NT2/D1 (cell line): ENCODE results near the gene CACNA2D2.

Source experiments
- DNase-seq: peaks from one replicate; pipeline ENCODE4 v3.0.0-alpha.2; 2011; ENCODE audit warnings: low read depth, low spot score
- H3K27me3 ChIP-seq: 2 replicates; pipeline ENCODE4 v1.6.0; 2011; ENCODE audit warnings: mild to moderate bottlenecking; ENCODE audit not compliant: insufficient read length, insufficient read depth
- H3K36me3 ChIP-seq: 2 replicates; pipeline ENCODE4 v1.6.1; 2011; ENCODE audit warnings: mild to moderate bottlenecking, low read length, mixed read lengths; ENCODE audit not compliant: insufficient read depth, insufficient read length
- H3K4me1 ChIP-seq: 2 replicates; pipeline ENCODE4 v1.5.1; 2011; ENCODE audit not compliant: insufficient read depth, insufficient read length
- H3K4me3 ChIP-seq: 2 replicates; pipeline ENCODE4 v1.5.1; 2011; ENCODE audit warnings: low read depth; ENCODE audit not compliant: insufficient read length
- H3K9ac ChIP-seq: 2 replicates; pipeline ENCODE4 v1.6.0; 2011; ENCODE audit warnings: low read depth; ENCODE audit not compliant: insufficient read length
- H3K9me3 ChIP-seq: 2 replicates; pipeline ENCODE4 v1.5.1; 2011; ENCODE audit warnings: mild to moderate bottlenecking, low read length; ENCODE audit not compliant: insufficient read depth
- SUZ12 ChIP-seq: IDR thresholded peaks from 2 replicates; pipeline ENCODE4 v1.6.1; 2011; ENCODE audit not compliant: insufficient read length, insufficient read depth; ENCODE audit errors: extremely low read depth
- YY1 ChIP-seq: IDR thresholded peaks from 2 replicates; pipeline ENCODE4 v1.6.1; 2011; ENCODE audit not compliant: insufficient read length, insufficient read depth
- ZNF274 ChIP-seq: IDR thresholded peaks from 2 replicates; pipeline ENCODE4 v1.6.1; 2011; ENCODE audit warnings: mild to moderate bottlenecking, low read depth, low read length

CACNA2D2 gene

DNA sequence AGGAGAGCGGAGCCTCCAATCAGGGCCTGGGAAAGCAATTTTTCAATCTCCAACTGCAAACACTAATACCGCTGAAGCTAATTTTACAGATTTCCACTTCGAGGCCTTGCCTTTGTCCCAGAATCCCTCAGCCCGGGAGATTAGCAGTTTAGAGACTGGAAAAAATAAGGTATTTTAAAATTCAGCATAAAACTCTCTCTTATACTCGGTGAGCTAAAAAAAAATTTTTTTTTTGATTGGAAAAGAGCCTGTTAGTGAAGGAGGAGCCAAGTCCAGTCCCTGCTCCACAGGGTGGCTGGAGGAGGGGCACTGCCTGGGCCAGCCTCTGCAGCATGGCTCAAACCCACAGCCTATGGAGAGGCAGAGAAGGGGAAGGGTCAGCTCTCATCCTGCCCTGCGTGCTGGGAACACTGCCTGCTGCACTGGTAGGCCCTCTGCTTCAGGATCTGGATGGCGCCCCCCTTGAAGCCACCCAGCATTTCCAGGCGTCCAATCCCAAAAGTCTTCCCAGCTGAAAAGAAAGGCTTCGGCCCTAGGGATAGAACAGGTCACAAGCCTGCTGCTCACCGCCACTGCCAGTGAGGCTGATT is 48.9 kb downstream of the CACNA2D2 start:
- TF ChIP-seq YY1 (no peak), ZNF274 (no peak), SUZ12 (no peak)
- no peak overlapping the region for H3K4me3 ChIP-seq
- peak; percentile 18 for DNase-seq
- H3K36me3 ChIP-seq = no peaks in the 10 kb centered on the region
- H3K4me1 ChIP-seq = peaks cover 28% of the 10 kb centered on the region
- no peaks in the 10 kb centered on the region for H3K27me3 ChIP-seq
- no peaks in the 10 kb centered on the region for H3K9me3 ChIP-seq
- H3K9ac ChIP-seq = peak overlapping the region; percentile 24

DNA sequence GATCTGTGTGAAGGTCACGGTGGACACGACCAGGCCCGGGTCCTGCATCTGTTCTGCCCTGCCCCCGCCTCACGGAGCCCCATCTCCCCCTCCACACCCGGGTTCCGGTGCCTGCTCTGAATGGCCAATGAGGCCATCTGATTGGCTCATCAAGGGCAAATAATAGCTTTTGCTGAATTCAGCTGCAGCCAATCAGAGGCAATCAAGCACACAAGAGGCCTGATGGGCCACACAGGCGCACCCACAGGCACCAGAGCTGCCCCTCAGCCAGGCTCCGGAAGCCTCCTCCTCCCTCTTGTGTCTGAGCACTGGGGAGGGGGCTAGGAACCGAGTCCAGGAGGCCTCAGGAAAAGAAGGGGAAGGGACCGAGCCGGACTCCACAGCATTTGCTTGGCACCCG is 49.5 kb downstream of the CACNA2D2 start:
- no peak for DNase-seq
- Histone ChIP-seq H3K4me3 (no peak overlapping the region), H3K9ac (no peak overlapping the region), H3K9me3 (no peaks in the 10 kb centered on the region), H3K36me3 (no peaks in the 10 kb centered on the region), H3K27me3 (no peaks in the 10 kb centered on the region), H3K4me1 (peaks cover 34% of the 10 kb centered on the region)
- no peak for TF ChIP-seq YY1
- TF ChIP-seq ZNF274 = no peak
- TF ChIP-seq SUZ12 = no peak

DNA sequence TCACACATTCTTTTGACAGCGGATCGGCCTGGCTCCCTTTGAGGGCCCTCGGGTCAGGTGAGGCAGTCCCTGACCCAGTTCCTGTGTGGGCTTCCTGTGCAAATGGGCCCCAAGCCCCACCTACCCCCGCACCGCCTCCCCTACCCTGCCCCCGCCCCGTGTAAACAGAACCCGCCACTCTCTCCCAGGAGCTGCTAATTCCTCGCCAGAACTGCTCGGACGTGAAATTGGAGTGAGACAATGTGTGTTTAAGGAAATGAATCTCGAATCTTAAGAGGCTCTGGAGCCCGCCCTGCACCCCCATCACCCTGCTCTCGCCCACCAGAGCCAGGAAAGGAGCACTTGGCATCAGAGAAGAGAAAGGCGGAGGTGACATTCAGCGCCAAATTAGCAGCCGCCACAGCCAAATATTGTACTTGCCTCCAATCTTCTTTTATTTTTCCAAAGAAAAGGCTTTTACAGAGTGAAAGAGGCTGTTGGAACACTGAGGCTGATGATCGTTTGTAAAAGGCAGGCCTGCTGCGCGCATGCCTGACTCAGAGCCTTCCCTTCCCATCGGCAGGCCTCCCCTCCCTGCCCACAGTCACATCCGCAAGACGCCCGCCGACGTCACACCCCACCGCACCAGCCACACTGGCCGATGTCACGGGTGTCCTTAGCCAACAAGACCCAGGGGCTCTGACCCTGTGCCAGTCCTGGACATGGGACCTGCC is 53.1 kb downstream of the CACNA2D2 start:
- no peaks in the 10 kb centered on the region for H3K27me3 ChIP-seq
- H3K4me1 ChIP-seq = peaks cover 37% of the 10 kb centered on the region
- TF ChIP-seq ZNF274 (no peak), YY1 (no peak), SUZ12 (no peak)
- no peaks in the 10 kb centered on the region for H3K9me3 ChIP-seq
- DNase-seq = no peak
- H3K9ac ChIP-seq = peak overlapping the region; percentile 22
- no peak overlapping the region for H3K4me3 ChIP-seq
- H3K36me3 ChIP-seq = no peaks in the 10 kb centered on the region

DNA sequence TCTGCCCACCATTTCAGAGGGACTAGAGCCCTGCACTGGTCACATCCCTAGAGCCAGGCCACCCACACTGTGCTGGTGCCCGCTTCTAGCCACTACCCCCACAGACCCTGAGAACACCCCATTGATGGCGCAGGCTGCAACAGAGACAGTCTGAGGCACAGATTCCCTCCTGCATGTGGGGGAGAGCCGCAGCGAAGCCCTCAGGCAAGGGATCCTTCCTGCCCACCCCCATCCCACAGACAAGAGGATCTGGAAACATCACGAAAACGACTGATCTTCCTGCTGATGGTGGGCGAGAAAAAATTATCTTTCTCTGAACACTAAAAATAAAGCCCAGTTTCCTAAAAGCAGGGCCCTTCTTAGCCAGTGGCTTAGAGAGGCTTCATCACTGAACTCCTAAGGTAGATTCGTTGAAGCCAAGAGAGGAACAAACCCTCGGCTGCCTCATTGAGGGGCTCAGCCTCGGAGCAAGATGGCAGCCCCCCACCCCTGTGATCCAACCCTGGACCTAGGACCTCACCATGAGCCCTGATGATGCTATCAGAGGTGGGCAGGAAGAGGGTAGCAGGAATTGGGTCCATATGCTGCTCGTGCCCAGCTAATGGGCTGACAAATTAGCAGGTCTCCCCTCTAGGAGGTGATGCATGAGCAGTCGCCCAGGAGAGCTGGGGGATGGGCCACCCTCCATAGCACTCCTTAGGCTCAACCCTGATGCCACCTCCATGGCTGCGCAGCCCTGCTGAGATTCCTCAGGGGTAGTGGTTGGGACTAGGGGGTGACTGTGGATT is 54.5 kb downstream of the CACNA2D2 start:
- Histone ChIP-seq H3K9ac (no peak overlapping the region), H3K27me3 (no peaks in the 10 kb centered on the region), H3K4me1 (peaks cover 30% of the 10 kb centered on the region), H3K4me3 (no peak overlapping the region), H3K36me3 (no peaks in the 10 kb centered on the region), H3K9me3 (no peaks in the 10 kb centered on the region)
- DNase-seq = no peak
- TF ChIP-seq ZNF274 (no peak), SUZ12 (no peak), YY1 (no peak)

DNA sequence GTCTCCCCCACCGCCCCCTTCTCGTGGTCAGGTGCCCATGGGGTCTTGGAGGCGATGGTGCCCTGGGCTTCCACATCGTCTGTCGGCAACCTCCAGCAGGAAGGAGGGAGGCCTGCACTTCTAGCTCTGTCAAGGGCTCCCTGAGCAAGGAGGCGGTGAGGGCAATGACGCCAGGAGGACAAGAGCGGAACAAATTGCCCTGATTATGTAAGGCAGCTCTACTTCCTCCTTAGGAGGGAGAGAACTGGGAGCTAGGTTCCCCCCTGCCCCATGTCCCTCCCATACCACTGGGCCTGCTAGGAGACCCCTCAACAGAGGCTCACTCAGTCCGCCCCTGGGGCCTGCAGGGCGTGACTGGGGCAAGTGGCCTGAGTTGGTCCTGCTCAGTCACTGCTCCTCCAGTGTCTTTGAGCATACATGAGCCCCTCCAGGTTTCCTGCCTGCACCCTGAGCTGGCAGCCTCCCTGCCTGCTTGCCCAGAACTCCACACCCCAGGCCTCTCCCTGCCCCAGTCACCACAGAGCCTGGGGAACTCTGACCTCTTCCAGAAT is 56.1 kb downstream of the CACNA2D2 start:
- Histone ChIP-seq H3K9me3 (no peaks in the 10 kb centered on the region), H3K4me1 (peaks cover 28% of the 10 kb centered on the region), H3K4me3 (no peak overlapping the region), H3K36me3 (no peaks in the 10 kb centered on the region), H3K27me3 (no peaks in the 10 kb centered on the region), H3K9ac (no peak overlapping the region)
- TF ChIP-seq SUZ12 (no peak), YY1 (no peak)
- DNase-seq = no peak

DNA sequence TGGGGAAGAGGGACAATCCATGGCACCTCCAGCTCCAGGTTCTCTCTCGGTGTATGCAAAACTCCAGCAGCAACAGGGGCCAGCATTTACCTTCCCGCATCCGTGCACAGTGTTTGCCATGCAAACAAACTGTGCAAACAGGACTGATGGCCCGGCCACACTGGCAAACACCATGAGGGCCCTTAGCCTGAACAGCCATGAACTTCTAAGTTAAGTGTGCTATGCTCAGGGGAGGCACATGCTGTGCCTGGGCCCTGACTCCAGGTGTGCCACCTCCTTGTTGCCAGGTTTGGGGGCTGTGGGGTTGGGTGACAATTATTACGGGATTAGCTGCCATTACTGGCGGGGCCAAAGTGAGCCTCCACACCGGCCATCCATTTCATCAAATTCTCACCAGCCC is 57.5 kb downstream of the CACNA2D2 start:
- H3K27me3 ChIP-seq = no peaks in the 10 kb centered on the region
- H3K4me3 ChIP-seq = no peak overlapping the region
- peaks cover 28% of the 10 kb centered on the region for H3K4me1 ChIP-seq
- no peaks in the 10 kb centered on the region for H3K36me3 ChIP-seq
- TF ChIP-seq ZNF274 (no peak), YY1 (no peak)
- no peak overlapping the region for H3K9ac ChIP-seq
- DNase-seq = no peak
- no peaks in the 10 kb centered on the region for H3K9me3 ChIP-seq

DNA sequence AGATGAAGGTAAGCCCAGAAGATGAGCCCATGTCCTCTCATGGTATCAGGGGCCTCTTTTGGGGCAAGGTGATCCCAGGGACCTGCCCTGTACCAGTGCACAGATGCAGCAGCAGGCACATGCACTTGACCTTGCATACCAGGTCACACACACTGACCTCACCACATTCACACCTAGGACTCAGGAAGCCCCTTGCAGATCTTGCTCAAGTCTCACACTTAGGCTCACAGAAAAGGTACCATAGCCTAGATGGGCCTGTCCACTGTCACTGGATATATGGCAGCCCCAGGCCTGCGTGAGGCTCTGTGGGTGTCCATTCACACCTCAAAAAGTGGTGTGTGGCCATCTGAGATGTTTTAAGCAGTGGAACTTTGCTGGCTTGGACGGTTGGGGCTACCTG is 58.7 kb downstream of the CACNA2D2 start:
- H3K4me1 ChIP-seq = peaks cover 20% of the 10 kb centered on the region
- H3K9ac ChIP-seq = no peak overlapping the region
- no peaks in the 10 kb centered on the region for H3K36me3 ChIP-seq
- no peaks in the 10 kb centered on the region for H3K27me3 ChIP-seq
- TF ChIP-seq YY1 (no peak), SUZ12 (no peak)
- H3K4me3 ChIP-seq = no peak overlapping the region
- no peaks in the 10 kb centered on the region for H3K9me3 ChIP-seq
- DNase-seq = no peak
